Superior temporal gyrus (tissue), 1 donor: ENCODE data around the gene TMEM240.
"Not testable (repeated sequence)": the region's sequence is repeated elsewhere in the genome, so short reads cannot be mapped to it uniquely, and the experiment has no call there.

Experiments
- DNase-seq: peaks from one replicate; pipeline ENCODE4 v3.0.0-alpha.2; 2016; ENCODE audit errors: extremely low spot score

The TMEM240 gene

GRCh38 chr1:1540818-1541628 lies 599 bp upstream of the TMEM240 start:
- DNase-seq, result no peak

GRCh38 chr1:1539310-1540089 lies 924 bp downstream of the TMEM240 start:
- no peak for DNase-seq

- DNase-seq, result no peak
Measured at GRCh38 chr1:1538989-1539309, 1.5 kb downstream of the TMEM240 start.

DNA sequence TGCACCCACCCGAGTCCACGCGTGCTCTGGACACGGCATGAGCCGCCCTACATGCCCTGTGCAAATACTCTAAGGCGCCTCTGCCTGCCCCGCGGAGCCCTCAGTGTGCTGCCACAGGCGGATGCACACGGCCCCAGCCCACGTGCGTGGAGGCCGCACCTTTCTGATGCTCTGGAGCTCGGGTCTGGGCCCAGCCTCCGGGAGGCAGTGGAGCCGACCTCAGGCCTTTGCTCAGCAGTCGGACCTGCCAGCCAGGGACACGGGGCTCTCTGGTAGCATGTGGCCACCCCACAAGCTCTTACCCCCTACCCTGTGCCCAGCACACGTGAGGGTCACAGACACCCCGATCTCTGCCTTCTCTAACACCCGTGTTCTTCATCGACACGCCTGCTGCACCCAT lies 2.1 kb downstream of the TMEM240 start:
- no peak for DNase-seq

DNA sequence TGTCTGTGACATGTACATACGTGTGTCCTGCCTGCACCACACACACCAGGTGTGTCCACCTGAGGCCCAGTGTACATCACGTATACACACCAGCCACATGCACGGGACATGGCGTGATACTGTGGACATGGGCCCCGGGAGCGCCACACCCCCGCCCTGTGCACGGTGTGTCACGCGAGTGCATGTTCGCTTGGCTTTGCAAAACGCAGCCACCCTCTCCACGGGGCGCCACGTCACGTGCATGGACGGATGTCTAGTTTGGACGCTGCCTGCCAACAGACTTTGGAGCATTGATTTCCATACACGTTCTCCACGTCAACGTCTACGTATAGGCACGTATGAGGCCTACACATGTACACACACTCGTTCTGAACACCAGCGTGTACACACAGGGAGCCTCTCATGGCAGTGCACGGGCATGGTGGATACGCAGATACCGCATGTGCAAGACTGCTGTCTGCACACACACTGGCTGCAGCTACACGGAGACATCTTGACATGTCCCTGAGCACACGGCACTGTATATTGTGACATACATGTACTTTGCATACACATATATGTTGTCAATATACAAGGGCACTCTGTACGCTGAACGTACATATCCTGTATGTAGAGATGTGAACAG lies 2.7 kb downstream of the TMEM240 start:
- peak; percentile 13 for DNase-seq

DNA sequence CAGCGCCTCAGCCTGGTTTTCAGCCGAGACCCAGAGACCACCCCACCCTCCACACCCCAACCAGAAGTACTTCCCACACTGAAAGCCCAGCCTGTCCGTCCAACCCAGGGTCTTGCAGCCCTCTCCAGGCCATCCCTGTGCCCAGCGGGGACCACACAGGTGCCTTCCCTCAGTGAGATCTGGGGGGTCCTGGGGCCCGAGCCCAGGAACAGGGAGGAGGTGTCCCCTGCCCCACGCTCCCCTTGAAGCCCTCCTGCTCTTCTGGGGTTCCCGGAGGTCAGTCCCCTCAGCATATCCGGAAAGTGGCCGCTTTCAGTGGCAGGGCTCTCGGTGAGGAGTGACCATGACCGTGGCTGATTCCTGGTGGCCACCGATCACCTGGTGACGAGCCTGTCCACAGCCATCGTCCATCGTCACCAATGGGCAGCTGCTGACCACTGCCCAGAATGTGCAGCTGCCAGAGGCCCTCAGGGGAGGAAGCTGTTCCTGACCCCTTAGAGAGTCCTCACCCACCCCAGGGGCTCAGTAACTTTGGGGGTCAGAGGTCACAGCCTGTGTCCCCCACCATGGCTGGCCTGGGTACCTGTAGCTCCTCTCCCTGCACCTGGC lies 3.4 kb downstream of the TMEM240 start:
- DNase-seq, result no peak

DNA sequence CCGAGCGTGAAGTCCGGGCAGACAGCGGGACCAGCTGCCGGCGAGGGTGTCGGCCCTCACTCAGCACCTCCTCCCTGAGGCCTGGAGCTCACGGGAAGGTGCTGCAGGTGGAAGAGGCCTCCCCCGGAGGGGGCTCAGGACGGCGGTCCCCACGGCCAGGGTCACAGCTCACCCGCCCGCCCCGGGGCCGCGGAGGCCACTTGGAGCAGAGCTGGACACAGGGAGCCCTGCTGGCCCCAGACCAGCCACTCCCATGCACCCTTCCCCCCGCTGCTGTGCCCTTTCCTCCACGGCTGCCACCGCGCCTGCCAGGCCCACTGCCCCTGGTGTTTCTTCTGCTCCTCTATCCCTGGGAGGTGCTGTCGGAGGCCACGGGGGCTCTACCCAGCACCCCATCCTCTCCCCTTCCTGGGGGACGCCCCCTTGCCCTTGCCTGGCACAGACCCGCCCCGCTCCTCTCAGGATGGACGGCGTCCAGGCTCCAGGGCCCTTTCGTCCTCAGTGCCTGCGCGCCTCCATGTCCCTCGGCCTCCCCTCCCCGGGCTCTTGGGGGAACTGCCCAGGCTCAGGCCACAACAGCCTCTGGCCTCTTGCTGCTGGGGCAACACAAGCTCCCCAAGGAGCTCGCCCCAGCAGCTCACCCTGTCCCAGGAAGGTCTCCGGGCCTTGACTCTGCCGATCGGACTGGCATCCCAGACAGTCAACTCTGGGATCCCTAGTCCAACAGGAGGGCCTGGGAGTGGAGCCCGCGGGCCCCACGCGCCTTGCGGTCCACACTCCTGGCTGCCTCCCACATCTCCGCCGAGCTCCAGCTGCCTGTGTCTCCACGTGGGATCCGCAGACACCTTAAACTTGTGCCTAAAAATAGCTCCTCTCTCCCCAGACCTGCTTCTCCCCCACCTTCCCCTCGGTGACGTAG lies 4.1 kb downstream of the TMEM240 start:
- DNase-seq, result no peak

DNA sequence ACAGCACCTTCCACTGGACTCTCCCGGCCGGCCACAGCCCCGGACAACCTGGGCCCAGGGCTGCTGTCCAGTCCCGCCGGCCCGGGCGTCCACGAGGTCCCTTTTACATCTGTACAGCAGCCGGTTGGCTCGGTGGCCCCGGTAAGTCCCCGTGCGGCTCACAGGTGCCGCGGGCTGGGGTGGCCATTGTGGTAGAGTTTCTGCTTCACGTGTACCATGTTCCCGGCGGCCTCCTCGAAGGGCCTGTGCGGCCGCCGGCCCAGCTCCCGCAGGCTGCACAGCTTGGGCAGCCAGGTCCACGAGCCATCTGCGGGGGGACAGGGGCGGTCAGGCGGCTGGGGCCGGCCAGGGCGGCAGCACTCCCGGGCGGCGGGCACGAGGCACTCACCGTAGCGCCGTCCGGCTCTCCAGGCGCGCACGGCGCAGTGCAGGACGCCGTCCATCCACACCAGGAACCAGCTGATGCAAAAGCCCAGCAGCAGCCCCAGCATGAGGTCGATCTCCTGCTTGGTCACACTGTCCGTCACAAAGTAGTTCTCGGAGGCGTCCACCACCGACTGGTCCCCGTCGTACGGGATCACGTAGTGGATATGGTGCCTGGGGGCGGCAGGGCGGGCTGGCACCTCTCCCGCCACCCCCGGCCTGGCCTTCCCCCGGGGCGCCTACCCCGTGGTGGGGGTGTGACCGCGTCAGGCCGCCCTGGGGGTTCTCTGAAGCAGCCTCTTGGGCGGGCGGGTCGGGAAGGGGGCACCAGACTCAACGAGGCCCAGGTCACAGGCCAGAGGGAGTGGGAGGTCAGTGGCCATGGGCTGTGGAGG lies 5.0 kb downstream of the TMEM240 start:
- DNase-seq, result no peak

DNA sequence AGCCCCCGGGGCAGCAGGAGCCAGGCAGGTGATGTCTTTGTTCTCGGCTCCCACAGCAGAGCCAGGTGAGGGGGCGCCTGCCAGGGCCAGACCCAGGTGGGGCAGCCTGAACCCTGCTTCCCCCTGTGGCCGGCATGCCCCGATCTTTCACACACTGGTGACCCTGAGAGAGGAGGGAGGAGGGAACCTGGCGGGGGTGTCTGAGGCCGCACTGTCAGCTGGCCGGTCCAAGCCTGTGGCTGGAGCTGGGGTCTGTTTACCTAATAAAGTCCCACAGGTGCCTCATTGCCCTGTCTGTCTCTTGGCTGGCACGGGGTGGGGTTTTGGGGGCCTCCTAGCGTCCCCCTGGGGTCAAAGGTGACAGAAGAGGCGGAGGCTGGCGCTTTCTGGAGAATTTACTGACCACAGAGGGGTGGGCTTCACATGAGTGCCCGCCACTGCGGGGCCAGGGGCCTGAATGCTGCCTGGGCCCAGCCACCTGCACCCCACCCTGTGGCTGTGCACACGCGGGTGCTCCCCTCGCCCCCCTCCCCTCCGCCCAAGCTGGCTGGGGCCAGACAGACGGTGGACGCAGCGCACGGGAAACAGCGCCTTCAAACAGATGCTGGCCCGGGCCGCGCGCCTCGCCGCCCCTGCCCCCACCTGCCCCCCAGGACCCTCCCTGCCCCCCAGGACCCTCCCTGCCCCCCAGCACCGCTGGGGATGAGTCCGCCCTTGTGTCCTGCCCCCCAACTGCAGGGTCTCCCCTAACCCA lies 5.8 kb downstream of the TMEM240 start:
- DNase-seq, result no peak

- DNase-seq, result not testable (repeated sequence)
Measured at GRCh38 chr1:1533894-1534291, 6.5 kb downstream of the TMEM240 start.

DNA sequence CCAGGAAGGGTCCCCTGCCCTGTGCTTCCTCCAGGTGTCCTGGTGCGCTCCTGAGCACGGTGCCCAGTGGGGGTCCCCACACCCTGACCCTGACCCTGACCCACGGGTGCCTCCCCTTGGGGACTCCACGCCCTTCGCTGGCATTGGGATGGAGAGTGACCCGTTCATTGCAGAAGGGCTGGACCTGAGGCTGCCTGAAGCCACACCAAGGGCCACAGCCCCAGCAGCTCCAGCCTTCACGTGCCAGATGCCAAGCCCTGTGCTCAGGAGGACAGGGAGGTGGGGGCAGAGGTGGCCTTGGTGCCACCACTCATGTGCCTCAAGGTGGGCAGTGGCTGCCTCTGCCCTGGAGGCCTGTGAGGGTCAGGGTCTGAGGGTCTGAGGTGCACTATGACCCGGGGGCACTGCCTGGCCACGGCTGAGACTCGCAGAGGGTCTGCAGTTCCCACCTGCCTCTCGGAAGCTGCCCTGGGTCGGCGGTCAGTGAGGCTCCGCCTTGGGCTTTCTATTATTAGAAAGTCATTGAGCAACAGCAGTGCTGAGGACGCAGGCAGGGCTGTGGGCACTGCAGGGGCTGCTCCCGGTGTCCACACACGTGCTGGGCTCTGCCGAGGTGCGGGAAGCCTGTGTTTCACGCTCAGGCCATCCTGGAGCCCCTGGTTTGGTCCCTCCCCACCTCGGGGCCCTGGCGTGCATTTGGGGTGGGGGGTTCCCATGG lies 7.1 kb downstream of the TMEM240 start:
- not testable (repeated sequence) for DNase-seq

DNA sequence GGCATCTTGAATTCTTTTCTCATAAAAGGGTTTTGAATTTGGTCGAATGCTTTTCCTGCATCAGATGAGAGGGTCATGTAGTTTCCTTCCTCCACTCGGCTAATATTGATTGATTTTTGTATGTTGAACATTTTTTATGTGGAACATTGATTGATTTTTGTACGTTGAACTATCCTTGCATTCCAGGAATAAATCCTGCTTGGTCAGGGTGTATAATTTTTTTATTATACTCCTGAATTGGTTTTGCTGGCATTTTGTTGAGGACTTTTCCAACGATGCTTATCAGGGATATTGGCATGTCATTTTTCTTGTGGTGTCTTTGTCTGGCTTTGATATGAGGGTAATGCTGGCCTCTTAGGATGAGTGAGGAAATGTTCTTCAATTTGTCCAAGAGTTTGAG lies 8.5 kb downstream of the TMEM240 start:
- no peak for DNase-seq

DNA sequence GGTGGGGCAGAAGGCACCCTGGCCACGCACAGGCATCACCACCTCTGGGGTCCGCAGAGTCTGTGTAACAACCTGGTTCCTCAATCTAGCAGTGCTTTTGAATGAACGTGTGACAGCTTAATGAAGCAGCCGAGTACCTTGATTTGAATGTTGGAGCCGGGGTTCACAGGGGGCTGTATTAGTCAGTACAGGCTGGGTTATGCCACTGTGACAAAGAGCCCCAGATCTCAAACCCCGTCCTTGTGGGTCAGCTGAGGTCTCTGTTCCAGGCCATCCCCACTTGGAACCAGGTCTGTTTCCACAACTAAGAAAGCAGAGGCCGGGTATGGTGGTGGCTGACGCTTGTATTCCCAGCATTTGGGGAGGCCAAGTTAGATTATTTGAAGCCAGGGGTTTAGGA lies 10.5 kb downstream of the TMEM240 start:
- no peak for DNase-seq

- no peak for DNase-seq
Measured at GRCh38 chr1:1529321-1529720, 11.1 kb downstream of the TMEM240 start.

- DNase-seq, result no peak
Measured at GRCh38 chr1:1528301-1529267, 11.8 kb downstream of the TMEM240 start.

DNA sequence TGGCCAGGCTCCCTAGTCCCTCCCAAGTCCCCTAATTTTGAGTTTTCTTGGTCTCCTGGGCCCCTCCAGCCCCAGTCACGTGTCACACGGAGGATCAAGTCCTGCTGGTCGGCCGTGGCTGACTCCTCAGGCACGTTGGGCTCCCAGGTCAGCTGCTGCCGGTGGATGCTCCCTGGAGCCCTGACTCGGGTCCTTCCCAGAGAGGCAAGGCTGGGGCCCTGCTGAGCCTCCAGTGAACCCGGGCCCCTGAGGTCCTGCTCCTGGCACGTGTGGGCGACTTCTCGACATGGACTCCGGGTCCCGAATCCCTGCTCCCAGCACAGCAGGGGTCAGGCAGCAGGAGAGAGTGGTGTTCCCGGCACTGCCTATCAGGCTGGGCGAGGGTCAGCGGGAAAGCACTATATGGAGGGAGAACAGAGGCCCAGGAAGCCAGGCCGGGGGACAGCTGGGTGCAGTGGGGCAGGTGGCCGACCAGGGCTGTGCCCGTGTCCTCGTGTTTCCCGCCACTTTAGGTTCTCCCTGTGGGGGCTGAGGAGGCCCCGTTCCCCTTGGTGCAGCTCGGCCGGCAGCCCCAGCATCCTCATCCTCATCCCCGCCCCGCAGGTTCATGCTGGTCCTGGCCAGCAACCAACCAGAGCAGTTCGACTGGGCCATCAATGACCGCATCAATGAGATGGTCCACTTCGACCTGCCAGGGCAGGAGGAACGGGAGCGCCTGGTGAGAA lies 13.2 kb downstream of the TMEM240 start:
- no peak for DNase-seq

DNA sequence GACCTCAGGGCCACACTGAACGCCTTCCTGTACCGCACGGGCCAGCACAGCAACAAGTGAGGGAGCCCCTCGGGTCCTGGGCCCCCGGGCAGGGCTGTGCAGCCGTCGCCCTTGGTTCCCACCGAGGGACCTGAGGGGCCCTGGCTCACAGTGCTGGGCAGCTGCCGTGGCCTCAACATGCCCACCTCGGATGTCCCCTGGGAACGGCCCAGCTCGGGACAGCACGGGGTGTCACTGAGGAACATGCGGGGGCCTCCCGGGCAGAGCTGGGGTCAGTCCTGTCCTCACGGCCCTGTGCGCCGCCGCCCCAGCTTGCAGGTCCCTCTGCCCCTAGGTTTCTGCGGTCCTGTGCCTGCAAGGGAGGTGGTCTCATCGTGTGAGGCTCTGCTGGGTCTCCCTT lies 13.9 kb downstream of the TMEM240 start:
- DNase-seq, result not testable (repeated sequence)
